CD4-positive, alpha-beta T cell treated with Interleukin-10 for 1 hour (primary cell): Measurements from ENCODE around the gene EHMT1.
A peak's percentile ranks its signal among the peaks of the same experiment; 100 is the strongest.

Source experiments
- DNase-seq: peaks from one replicate; pipeline ENCODE4 v3.0.0-alpha.2; 2020

EHMT1 gene

DNA sequence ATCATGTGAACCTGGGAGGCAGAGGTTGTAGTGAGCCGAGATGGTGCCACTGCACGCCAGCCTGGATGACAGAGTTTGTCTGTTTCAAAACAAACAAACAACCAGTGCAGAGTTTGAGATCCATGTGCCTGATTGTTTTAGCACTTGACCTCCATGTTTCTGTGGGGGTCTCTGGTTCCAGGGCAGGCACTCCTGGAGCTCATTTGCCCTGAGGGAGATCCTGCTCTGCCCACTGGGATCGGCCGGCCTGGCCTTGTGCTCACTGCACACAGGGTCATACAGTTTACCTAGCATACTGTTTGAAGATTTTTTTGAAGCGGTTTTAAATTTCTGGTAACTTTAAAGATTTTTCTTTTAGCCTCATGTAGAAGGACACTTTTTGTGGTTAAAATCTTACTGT, 78.4 kb downstream of the EHMT1 start:
- no peak for DNase-seq

DNA sequence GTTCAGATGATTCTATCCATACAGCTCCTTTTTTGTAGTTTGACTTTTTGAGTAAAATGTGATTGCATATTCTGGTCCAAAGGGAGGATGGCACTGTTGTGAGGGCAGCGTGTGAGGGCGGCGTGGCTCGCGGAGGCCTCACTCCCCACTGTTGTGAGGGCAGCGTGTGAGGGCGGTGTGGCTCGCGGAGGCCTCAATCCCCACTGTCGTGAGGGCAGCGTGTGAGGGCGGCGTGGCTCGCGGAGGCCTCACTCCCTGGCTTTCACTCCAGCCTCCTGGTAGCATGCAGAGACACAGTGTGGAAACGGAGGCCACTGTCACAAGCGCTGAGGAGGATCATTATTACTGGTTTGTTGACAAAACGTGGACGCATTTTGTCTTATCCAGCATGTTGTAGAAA, 79.0 kb downstream of the EHMT1 start:
- no peak for DNase-seq

DNA sequence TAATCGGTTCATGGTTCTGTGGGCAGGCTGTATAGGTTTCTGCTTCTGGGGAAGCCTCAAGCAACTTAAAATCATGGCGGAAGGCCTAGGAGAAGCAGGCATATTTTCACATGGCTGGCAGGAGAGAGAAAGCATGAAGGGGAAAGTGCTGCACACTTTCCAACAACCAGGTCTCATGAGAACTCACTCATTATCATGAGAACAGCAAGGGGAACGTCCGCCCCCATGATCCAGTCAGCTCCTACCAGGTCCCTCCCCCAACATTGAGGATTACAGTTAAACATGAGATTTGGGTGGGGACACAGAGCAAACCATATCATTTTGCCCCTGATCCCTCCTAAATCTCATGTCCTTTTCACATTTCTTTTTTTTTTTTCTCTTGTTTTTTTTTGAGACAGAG, 82.1 kb downstream of the EHMT1 start:
- no peak for DNase-seq

DNA sequence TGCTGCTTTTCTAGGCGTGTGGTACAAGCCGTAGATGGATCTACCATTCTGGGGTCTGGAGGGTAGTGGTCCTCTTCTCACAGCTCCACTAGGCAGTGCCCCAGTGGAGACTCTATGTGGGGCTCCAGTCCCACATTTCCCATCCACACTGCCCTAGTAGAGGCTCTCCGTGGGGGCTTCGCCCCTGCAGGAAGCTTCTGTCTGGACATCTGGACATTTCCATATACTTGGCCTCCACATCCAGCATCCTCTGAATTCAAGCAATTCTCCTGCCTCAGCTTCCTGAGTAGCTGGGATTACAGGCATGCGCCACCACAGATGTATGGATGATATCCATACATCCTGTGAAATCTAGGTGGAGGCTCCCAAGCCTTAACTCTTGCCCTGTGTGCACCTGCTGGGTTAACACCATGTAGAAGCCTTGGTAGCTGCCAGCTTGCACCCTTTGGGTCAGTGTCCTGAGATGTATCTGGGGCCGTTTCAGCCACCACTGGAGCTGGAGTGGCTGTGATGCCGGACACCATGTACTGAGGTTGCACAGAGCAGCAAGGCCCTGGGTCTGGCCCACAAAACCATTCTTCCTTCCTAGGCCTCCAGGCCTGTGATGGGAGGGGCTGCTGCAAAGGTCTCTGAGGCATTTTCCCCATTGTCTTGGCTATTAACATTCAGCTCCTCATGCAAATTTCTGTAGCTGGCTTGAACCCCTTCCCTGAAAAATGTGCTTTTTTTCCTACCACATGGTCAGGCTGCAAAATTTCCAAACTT, 84.0 kb downstream of the EHMT1 start:
- no peak for DNase-seq

DNA sequence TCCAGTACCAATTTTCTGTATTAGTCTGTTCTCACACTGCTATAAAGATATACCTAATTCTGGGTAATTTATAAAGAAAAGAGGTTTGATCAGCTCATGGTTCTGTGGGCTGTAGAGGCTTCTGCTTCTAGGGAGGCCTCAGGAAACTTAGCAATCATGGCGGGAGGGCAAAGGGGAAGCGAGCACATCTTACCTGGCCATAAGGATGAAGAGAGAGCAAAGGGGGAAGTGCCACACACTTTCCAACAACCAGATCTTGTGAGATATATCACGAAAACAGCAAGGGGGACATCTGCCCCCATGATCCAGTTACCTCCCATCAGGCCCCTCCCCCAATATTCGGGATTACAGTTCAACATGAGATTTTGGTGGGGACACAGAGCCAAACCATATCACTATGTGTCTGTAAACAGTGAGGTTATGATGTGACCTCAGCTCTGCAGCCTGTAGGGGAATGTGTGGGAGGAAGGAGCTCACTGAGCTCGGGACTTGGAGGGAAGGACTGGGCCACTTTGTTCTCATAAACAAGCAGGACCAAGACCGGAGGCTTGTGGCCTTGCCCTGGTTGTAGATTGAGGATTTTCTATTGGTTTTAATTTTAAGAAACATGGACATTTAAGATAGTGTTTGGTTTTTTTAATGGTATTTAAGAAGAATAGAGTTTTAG, 85.2 kb downstream of the EHMT1 start:
- no peak for DNase-seq

DNA sequence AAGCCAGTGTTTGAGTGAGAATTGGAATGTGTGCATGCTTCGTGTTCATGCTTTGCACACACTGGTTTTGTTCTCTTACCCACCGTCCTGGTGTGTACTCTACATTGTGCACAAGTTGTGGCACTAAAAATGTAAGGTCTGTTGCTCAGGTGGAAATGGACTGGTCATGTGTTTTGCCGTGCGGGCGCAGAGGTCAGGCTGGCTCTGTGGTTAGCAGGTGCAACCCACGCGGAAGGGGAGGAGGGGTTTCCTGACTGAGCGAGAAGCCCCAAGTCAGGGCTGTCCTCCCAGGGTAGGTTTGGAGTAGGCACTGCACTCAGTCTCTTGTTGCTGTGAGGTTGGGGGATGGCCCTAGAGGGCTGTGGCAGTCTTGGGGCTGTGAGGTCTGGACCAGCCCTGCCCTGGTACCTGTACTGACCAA, 86.6 kb downstream of the EHMT1 start:
- DNase-seq = peak; percentile 41

DNA sequence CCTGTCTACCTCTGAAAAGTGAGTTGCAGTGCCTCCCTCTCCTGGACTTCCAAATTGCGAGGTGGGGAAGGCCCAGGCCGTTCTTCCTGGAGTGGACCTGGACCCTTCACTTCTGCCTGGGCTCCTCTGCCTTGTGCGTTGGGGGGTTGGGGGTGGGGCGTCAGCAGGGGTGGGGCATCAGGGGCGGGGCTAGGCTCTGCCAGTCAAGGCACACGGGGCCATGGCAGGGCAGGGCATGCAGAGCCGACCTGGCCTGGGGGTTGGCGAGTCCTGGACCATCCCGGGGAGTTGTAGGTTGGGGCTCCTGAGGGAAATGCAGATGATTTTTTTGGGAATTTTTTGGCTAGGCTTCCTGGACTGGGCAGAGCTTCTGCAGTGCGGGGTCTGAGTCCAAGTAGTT, 87.1 kb downstream of the EHMT1 start:
- no peak for DNase-seq

DNA sequence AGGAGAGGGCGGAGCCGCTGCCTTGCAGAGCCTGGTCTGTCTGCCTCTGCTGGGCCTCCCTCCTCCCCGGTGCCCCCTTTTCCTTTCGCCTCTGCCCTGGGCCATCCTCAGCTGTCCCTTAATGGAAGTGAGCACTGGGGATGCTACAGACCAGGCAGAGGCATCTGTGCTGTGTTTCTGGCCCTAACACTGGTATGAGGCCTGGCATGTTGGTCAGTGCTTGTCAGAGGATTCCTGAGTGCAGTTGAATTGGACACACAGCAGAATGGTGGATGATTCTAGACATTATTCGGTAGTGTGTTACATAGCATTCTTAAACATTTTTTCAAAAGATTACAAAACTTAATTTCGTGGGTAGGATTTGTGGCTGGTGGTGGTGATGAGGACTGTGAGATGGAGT, 88.6 kb downstream of the EHMT1 start:
- no peak for DNase-seq

DNA sequence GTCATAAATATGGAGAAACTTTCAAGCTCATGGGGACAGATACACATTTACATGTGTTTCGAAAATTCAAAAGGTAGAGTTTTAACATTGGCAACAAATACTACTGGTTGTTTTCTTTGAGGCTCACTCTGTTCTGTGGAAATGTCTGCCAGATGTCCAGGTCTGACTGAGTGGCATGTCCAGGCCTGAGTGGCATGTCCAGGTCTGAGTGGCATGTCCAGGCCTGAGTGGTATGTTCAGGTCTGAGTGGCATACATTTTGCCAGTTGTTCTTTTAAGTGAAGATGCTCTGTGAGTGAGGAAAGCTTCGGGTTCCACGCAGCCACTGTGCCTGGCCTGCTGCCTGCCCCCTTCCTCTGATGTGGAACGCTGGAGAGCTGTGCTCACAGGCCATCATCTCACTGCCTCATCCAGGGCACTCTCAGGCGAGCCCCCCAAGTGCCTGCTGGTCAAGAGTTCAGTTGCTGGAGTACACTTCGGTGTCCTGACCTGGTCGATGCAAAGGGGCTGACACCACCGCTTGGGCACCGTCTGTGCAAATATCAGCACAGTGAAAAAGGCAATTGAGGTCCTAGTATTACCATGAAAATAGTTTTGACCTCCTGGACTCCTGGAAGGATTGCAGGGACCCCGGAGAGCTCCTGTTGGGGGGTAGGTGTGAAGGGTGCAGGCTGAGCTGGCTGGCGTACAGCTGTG, 89.9 kb downstream of the EHMT1 start:
- DNase-seq = no peak

DNA sequence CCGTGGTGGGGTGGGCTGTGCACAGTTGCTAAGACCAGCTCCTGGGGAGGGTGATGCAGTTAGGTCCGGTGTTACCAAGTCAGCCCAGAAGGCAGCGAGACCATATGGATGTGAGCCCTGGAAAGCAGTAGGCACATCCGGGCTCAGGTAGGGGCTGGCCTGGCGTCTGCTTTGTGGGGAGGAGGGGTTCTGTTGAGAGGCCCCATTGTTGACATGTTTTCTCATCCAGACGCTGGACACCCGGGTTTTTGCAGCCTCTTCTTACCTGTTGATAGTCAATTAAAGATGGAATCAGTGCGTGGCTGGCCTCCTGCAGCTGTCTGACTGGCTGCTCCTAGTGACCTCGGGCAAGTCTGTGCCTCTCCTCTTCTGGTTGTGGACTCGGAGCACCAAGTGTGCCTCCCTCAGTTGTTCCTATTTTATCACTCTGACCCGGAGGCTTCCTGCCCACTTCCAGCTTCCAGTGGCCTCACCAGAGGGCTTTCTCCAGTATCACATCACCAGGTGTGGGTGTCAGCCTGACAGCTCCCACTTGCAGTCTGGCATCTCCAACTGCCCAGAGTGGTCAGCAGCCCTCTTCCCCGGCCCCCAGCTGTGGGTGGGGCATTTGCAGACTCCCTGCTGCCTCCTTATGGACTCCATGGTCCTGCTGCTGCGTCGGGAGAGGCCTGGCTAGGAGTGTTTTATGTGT, 90.8 kb downstream of the EHMT1 start:
- DNase-seq = no peak

DNA sequence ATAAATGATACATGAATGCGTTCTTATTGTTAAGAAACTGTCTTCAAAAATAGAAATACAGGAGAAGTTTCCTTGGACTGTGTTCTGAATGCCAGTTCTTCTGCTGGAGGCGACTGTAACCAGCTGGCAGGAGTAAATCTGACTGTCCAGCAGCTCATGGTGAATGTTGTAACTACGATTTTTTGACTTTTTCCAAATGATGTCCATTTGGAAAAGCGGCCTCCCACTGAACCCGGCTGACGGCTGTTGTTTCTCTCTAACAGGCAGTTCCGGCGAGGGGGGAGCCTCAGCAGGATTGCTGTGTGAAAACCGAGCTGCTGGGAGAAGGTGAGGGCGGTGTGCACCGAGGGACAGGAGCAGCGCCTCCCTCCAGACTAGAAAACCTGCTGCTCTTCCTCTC, 91.9 kb downstream of the EHMT1 start:
- DNase-seq = no peak

DNA sequence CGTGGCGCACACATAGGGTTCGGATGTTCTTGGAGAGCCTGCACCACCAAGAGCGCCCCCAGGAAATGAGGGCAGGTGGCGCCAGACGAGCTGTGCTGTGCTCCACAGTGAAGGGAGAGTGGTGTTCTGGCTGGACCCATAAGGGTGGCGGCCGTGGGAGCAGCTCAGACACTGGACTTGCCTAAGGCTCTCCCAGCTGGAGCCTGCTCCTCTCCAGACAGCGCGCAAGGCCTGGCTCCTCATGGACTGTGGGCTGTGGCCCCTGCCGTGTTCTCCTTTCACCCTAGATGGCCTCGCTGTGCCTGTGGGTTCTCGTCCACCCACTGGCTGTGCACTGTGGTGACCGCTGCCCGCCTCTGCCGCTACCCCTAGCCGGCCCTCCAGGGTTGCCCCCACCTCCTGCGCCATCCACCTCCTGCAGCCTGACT, 92.9 kb downstream of the EHMT1 start:
- DNase-seq = no peak

DNA sequence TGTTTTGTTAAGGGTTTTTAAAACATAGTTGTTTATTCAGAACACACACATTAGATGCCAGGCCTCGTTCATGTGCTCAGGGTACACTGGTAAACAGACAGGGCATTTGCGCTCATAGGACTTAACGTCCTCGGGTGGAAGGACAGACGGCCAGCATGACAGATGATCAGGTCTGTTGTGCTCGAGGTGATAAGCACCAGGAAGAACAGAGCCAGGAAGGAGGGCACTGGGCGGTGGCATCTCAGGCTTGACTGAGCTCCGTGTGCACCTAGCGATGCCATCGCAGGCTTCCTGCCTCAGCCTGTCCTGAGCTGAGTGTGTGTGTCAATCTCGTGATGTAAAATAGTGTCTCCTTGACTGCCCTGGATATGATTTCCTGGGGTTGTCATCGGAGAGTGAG, 96.5 kb downstream of the EHMT1 start:
- DNase-seq = no peak

DNA sequence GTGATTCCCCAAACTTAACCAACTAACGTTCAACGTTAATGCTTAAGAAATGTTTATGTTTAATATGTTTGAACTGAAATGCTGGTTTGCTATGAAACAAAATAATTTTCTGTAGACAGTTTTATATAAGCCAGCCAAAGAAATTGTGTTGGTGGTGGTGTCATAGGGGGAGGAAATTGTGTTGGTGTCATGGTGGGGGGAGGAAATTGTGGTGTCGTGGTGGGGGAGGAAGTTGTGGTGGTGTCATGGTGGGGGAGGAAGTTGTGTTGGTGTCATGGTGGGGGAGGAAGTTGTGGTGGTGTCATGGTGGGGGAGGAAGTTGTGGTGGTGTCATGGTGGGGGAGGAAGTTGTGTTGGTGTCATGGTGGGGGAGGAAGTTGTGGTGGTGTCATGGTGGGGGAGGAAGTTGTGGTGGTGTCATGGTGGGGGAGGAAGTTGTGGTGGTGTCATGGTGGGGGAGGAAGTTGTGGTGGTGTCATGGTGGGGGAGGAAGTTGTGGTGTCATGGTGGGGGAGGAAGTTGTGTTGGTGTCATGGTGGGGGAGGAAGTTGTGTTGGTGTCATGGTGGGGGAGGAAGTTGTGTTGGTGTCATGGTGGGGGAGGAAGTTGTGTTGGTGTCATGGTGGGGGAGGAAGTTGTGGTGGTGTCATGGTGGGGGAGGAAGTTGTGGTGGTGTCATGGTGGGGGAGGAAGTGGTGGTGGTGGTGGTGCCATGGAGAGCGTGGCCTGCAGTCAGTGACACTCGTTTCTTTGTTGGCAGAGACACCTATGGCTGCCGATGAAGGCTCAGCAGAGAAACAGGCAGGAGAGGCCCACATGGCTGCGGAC, 97.3 kb downstream of the EHMT1 start:
- peak; percentile 45 for DNase-seq

DNA sequence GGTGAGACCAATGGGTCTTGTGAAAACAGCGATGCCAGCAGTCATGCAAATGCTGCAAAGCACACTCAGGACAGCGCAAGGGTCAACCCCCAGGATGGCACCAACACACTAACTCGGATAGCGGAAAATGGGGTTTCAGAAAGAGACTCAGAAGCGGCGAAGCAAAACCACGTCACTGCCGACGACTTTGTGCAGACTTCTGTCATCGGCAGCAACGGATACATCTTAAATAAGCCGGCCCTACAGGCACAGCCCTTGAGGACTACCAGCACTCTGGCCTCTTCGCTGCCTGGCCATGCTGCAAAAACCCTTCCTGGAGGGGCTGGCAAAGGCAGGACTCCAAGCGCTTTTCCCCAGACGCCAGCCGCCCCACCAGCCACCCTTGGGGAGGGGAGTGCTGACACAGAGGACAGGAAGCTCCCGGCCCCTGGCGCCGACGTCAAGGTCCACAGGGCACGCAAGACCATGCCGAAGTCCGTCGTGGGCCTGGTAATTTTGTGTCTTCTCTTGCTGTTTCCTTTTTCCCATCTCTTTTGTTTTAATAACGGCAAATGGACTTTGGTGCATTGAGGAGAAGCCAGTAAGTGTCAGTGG, 98.0 kb downstream of the EHMT1 start:
- DNase-seq = no peak

DNA sequence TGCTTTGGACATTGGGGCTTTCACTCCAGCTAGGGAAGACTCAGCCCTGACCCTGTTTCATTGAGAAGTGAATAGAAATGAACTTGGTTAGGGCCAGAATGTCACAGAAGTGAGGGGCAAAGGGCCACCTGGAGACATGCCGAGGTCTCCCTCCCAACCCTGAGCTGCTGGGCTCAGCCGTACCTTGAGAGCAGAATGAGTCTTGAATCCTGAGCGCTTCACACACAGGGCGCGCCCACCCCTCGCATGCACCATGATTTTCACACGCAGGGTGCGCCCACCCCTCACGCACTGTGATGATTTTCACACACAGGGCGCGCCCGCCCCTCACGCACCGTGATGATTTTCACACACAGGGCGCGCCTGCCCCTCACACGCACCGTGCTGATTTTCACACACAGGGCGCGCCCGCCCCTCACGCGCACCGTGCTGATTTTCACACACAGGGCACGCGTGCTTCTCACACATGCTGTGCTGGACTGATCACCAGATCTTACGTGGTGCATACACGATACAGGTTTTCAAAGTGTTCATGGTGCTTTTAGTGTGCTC, 99.0 kb downstream of the EHMT1 start:
- no peak for DNase-seq

DNA sequence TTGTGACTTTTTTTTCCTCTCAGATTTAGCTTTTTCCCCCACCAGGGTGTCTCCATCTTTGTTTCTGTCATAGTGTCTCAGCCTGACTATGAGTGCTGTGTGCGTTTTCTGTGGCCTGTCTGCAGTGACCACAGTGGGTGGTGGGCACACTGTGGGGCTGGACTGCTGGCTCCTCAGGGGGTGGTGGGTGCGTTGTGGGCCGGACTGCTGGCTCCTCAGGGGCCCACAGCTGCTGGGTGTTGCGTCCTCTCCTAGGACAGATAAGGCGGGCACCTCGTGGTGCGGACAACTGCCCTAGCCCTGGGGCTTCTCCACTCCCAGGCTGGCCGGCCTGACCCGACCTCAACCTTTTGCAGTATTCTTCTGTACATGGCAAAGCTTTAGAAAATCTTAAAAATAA, 100.4 kb downstream of the EHMT1 start:
- DNase-seq = no peak

DNA sequence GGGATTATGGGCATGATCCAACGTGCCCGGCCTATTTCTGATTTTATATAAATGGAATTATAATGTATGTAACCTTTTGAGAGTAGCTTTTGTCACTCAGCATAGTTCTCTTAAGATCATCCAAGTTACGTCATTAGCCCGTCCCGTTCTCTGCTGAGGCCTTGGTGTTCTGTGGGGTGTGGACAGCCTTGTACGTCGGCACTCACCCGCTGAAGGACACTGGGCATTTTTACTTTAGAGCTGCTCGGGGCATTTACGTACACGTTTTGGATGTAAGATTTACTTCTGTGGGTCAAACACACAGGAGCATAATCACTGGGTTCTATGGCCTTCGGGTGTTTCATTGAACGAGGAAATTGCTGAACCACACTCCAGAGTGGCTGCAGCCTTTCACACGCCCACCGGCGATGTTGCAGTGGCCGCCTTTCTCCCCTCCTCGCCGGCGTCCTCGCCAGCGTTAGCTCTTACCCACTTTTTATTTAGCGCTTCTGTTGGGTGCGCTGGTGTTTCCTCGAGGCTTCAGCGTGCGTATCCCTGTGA, 101.8 kb downstream of the EHMT1 start:
- DNase-seq = no peak

DNA sequence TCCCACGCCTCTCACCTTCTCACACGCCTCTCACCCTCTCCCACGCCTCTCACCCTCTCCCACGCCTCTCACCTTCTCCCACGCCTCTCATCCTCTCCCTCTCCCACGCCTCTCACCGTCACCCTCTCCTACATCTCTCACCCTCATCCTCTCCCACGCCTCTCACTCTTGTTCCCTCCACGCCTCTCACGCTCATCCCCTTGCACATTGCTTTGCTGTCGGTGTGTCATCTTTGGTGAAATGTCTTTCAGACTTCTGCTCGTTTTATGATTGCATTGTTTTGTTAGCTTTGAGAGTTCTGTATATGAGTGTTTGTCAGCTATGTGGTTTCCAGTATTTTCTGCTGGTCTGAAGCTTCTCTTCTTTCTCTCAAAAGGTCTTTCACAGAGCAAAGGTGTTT, 102.7 kb downstream of the EHMT1 start:
- DNase-seq = no peak

DNA sequence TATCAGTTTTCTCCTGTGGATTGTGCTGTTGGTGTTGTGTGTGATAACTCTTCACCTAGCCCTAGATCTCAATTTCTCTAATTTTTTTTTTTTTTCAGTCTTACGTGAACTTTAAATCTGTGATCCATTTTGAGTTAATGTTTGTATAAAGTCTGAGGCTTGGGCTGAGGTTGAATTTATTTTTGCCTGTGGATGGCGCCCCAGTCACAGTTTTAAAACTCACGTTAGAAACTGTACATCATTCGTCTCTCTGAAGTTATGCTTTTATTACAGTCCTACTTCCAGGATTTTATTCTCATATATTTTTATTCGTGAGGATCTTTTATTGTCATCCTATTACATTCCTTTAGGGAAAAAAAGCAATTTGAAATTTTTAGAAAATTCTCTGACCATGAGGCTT, 103.1 kb downstream of the EHMT1 start:
- DNase-seq = peak; percentile 47

DNA sequence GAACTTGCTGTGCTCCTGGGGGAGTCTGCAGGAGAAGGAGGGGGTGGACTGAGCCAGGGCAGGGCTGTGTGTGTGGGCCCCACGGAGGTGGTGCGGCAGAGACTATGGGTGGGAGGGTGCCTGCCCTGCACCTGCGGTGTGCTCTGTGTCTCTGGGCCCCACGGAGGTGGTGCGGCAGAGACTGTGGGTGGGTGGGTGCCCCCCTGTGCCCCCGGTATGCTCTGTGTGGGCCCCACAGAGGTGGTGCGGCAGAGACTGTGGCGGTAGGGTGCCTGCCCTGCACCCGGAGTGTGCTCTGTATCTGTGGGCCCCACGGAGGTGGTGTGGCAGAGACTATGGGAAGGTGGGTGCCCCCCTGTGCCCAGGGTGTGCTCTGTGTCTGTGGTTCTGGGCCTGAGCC, 103.7 kb downstream of the EHMT1 start:
- peak; percentile 33 for DNase-seq

DNA sequence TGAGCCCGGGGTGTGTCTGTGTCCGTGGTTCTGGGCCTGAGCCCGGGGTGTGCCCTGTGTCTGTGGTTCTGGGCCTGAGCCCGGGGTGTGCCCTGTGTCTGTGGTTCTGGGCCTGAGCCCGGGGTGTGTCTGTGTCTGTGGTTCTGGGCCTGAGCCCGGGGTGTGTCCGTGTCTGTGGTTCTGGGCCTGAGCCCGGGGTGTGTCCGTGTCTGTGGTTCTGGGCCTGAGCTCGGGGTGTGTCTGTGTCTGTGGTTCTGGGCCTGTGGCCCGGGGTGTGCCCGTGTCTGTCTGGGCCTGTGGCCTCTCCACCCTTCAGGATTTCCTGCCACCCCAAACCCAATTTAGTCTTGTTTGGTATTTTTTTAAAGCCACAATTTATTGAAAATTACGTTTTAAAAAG, 104.6 kb downstream of the EHMT1 start:
- peak; percentile 60 for DNase-seq
